Kidney epithelial cell (primary cell): ENCODE data around the gene SLC7A5. TPM values are rescaled to one million over a fixed set of nuclear protein-coding genes. Genes with fewer than 3 reads are reported as not detected.
"Not testable (repeated sequence)": the region's sequence is repeated elsewhere in the genome, so short reads cannot be mapped to it uniquely, and the experiment has no call there.

ENCODE experiments used
- DNase-seq: peaks from one replicate; pipeline ENCODE4 v3.0.0-alpha.2; 2010; ENCODE audit warnings: low read depth
- H3K27me3 ChIP-seq: 2 replicates; pipeline ENCODE4 v1.6.0; 2011; ENCODE audit warnings: low read length; ENCODE audit not compliant: control insufficient read depth, insufficient read depth
- H3K36me3 ChIP-seq: 2 replicates; pipeline ENCODE4 v1.5.1; 2011; ENCODE audit warnings: low read length; ENCODE audit not compliant: control insufficient read depth, insufficient read depth
- H3K4me3 ChIP-seq: 2 replicates; pipeline ENCODE4 v1.5.1; 2011; ENCODE audit warnings: low read depth, mild to moderate bottlenecking, control low read depth, low read length
- CTCF ChIP-seq: IDR thresholded peaks from 2 replicates; pipeline ENCODE4 v1.5.1; 2011; ENCODE audit warnings: mild to moderate bottlenecking, moderate library complexity, low read length, control low read depth, inconsistent platforms; ENCODE audit not compliant: insufficient read depth, poor library complexity, severe bottlenecking
- total RNA-seq: library from RNA; depleted of rRNA; stranded (reverse); fragments of >200 nt; gene quantifications from 2 replicates; pipeline ENCODE4 v1.2.3, GENCODE V29; 2015

SLC7A5 gene
- total RNA-seq, 1 donor from 2014 or later, result 308 TPM

GRCh38 chr16:87821376-87822107, 47.8 kb downstream of the SLC7A5 start:
- H3K27me3 ChIP-seq, result peaks cover 28% of the 10 kb centered on the region
- no peak overlapping the region for H3K4me3 ChIP-seq
- H3K36me3 ChIP-seq, result no peaks in the 10 kb centered on the region
- TF ChIP-seq CTCF, result no peak
- DNase-seq, result no peak

- no peak for TF ChIP-seq CTCF
- Histone ChIP-seq H3K27me3 (peaks cover 25% of the 10 kb centered on the region), H3K4me3 (no peak overlapping the region)
Measured at GRCh38 chr16:87819983-87820382, 49.3 kb downstream of the SLC7A5 start.

GRCh38 chr16:87819282-87819681, 50.0 kb downstream of the SLC7A5 start:
- no peak for DNase-seq
- H3K36me3 ChIP-seq, result no peaks in the 10 kb centered on the region
- H3K27me3 ChIP-seq, result peaks cover 20% of the 10 kb centered on the region
- H3K4me3 ChIP-seq, result no peak overlapping the region
- TF ChIP-seq CTCF, result no peak

More at GRCh38 chr16:87819983-87820382, 49.3 kb downstream of the SLC7A5 start:
- no peaks in the 10 kb centered on the region for H3K36me3 ChIP-seq
- no peak for DNase-seq

GRCh38 chr16:87818533-87819161, 50.7 kb downstream of the SLC7A5 start:
- no peak overlapping the region for H3K4me3 ChIP-seq
- H3K36me3 ChIP-seq, result no peaks in the 10 kb centered on the region
- H3K27me3 ChIP-seq, result peaks cover 14% of the 10 kb centered on the region
- no peak for TF ChIP-seq CTCF
- no peak for DNase-seq

- H3K4me3 ChIP-seq, result no peak overlapping the region
- no peak for TF ChIP-seq CTCF
- H3K27me3 ChIP-seq, result peaks cover 8% of the 10 kb centered on the region
- no peaks in the 10 kb centered on the region for H3K36me3 ChIP-seq
- DNase-seq, result no peak
Measured at GRCh38 chr16:87817910-87818309, 51.4 kb downstream of the SLC7A5 start.

GRCh38 chr16:87817370-87817769, 51.9 kb downstream of the SLC7A5 start:
- not testable (repeated sequence) for H3K36me3 ChIP-seq, H3K27me3 ChIP-seq, H3K4me3 ChIP-seq, DNase-seq
